Adipocyte (in vitro differentiated cells): Measurements from ENCODE around the gene CYP4F8.

Experiments
- DNase-seq: peaks from one replicate; pipeline ENCODE4 v3.0.0-alpha.2; 2015; ENCODE audit warnings: low read depth
- H3K27me3 ChIP-seq: replicated peaks from 2 replicates; pipeline ENCODE4 v1.7.0; 2013; ENCODE audit warnings: mild to moderate bottlenecking, low read length, moderate library complexity; ENCODE audit not compliant: control insufficient read depth, insufficient read depth
- H3K36me3 ChIP-seq: 2 replicates; pipeline ENCODE4 v1.7.0; 2013; ENCODE audit warnings: low read length, mild to moderate bottlenecking, moderate library complexity; ENCODE audit not compliant: control insufficient read depth, insufficient read depth, severe bottlenecking
- H3K4me1 ChIP-seq: 2 replicates; pipeline ENCODE4 v1.7.0; 2013; ENCODE audit warnings: mild to moderate bottlenecking, low read length, moderate library complexity; ENCODE audit not compliant: control insufficient read depth, insufficient read depth
- H3K4me3 ChIP-seq: 2 replicates; pipeline ENCODE4 v1.7.0; 2013; ENCODE audit warnings: mild to moderate bottlenecking, low read length, moderate library complexity
- H3K9ac ChIP-seq: 2 replicates; pipeline ENCODE4 v1.7.0; 2013; ENCODE audit warnings: mild to moderate bottlenecking, low read length, moderate library complexity
- H3K9me3 ChIP-seq: 2 replicates; pipeline ENCODE4 v1.7.0; 2013; ENCODE audit warnings: mild to moderate bottlenecking, low read length, moderate library complexity; ENCODE audit not compliant: control insufficient read depth

The CYP4F8 gene

GRCh38 chr19:15616627-15617270, 1.7 kb downstream of the CYP4F8 start:
- no peak for DNase-seq
- no peak overlapping the region for H3K4me3 ChIP-seq
- H3K9me3 ChIP-seq = no peaks in the 10 kb centered on the region
- peaks cover 5% of the 10 kb centered on the region for H3K4me1 ChIP-seq
- no peaks in the 10 kb centered on the region for H3K36me3 ChIP-seq
- peaks cover 23% of the 10 kb centered on the region for H3K27me3 ChIP-seq
- no peak overlapping the region for H3K9ac ChIP-seq

DNA sequence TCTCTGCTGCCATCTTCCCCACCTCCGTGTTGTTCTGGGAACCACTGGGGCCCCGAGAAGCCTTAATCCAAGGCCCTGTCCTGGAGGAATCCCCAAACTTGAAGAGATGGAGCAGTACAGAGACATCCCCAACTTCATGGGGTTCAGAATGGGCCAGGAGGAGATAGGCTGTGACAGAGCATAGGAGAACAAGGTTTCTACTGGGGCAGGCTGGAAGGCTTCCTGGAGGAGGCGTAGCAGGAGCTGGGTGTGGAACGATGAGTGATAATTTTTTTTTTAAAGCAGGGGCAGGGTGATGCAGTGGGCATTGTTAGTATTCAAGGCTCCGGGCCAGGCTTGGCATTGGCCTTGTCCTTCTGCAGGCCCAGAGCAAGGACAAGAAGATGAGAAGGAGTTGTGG, 3.3 kb downstream of the CYP4F8 start:
- no peak overlapping the region for H3K4me3 ChIP-seq
- H3K9me3 ChIP-seq = no peaks in the 10 kb centered on the region
- peaks cover 5% of the 10 kb centered on the region for H3K4me1 ChIP-seq
- no peak overlapping the region for H3K9ac ChIP-seq
- no peak for DNase-seq
- peaks cover 28% of the 10 kb centered on the region for H3K27me3 ChIP-seq
- no peaks in the 10 kb centered on the region for H3K36me3 ChIP-seq

DNA sequence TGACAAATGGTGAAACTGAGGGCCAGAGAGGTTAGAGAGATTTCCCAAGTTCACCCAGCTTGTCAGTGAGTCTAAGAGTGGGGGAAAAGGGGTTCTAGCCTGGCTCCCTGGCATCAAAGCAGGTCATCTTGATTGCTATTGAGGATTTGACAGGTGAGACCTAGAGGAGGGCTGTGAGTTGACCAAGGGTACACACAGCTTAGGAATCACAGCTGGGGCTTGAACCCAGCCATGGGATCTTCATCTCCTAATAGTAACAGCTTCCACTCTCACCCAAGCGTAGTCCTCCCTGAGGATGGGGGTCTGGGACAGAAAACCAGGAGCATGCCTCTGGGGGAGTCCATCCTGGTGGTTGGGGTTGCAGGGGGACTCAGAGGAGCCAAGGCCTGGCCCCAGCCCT, 6.8 kb downstream of the CYP4F8 start:
- DNase-seq = no peak
- H3K4me3 ChIP-seq = no peak overlapping the region
- H3K9me3 ChIP-seq = no peaks in the 10 kb centered on the region
- H3K27me3 ChIP-seq = peaks cover 28% of the 10 kb centered on the region
- peaks cover 5% of the 10 kb centered on the region for H3K4me1 ChIP-seq
- H3K36me3 ChIP-seq = no peaks in the 10 kb centered on the region
- no peak overlapping the region for H3K9ac ChIP-seq

DNA sequence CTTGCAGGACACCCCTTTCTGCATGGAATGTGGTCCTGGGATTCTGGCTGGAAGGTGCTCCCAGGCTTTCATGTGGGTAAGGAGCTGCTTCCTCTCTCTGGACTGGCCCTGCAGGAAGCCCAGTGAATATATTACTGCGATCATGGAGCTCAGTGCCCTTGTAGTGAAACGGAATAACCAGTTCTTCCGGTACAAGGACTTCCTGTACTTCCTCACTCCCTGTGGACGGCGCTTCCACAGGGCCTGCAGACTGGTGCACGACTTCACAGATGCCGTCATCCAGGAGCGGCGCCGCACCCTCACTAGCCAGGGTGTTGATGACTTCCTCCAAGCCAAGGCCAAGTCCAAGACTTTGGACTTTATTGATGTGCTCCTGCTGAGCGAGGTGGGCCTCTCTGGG, 8.0 kb downstream of the CYP4F8 start:
- Histone ChIP-seq H3K9me3 (peaks cover 4% of the 10 kb centered on the region), H3K27me3 (peaks cover 23% of the 10 kb centered on the region), H3K4me3 (no peak overlapping the region), H3K4me1 (peaks cover 5% of the 10 kb centered on the region), H3K36me3 (no peaks in the 10 kb centered on the region), H3K9ac (no peak overlapping the region)
- DNase-seq = no peak

DNA sequence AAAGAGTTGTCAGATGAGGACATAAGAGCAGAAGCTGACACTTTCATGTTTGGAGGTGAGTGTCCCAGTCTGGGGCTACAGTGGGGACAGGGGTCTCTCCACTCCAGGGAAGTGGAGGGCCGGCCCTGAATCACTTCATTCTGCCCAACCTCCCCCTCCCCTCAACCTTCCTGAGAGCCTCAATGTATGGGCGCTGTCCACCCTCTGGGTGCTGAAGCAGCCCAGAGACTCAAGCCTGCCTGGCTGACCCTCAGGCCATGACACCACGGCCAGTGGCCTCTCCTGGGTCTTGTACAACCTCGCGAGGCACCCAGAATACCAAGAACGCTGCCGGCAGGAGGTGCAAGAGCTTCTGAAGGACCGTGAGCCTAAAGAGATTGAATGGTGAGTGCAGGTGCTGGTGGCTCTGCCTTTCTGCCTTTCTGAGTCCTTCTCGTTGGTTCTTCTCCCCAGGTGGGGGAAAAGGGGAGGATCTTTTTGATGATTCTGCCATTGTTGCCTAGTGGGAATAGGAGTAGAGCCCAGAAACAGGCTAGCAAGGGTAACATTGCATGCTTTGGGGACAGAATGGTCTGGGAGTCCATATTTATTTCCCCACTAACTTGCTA, 8.8 kb downstream of the CYP4F8 start:
- H3K27me3 ChIP-seq = peaks cover 27% of the 10 kb centered on the region
- H3K36me3 ChIP-seq = no peaks in the 10 kb centered on the region
- no peak for DNase-seq
- H3K9ac ChIP-seq = no peak overlapping the region
- peaks cover 5% of the 10 kb centered on the region for H3K4me1 ChIP-seq
- peaks cover 6% of the 10 kb centered on the region for H3K9me3 ChIP-seq
- H3K4me3 ChIP-seq = no peak overlapping the region

DNA sequence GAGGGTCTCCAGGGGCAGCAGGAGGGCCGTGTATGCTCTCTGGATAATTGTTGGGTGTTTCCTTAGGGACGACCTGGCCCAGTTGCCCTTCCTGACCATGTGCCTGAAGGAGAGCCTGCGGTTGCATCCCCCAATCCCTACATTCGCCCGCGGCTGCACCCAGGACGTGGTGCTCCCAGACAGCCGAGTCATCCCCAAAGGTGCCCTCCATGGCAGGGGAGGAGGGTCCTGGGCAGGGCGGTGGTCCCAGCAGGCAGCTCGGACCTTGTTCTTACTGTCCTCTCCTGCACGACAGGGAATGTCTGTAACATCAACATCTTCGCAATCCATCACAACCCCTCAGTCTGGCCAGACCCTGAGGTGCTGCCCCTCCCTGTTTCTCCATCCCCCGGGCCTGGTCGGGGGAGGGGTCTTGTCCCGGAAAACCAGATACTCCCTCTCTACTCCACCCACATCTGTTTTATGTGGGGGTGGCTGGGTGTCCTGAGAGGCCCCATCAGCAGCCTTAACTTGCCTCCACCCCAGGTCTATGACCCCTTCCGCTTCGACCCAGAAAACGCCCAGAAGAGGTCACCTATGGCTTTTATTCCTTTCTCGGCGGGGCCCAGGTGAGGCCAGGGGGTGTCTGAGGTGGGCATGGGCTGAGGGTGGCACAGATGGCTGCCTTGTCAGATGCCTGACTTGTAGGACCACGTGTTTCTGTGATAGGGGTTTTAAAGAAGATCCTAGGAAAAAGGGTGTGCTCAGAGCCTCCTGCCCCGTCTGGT, 13.4 kb downstream of the CYP4F8 start:
- H3K27me3 ChIP-seq = peaks cover 13% of the 10 kb centered on the region
- no peak overlapping the region for H3K9ac ChIP-seq
- H3K4me1 ChIP-seq = no peaks in the 10 kb centered on the region
- peaks cover 6% of the 10 kb centered on the region for H3K9me3 ChIP-seq
- H3K4me3 ChIP-seq = no peak overlapping the region
- no peaks in the 10 kb centered on the region for H3K36me3 ChIP-seq
- no peak for DNase-seq

GRCh38 chr19:15629003-15629880, 14.2 kb downstream of the CYP4F8 start:
- Histone ChIP-seq H3K9me3 (peaks cover 6% of the 10 kb centered on the region), H3K4me3 (no peak overlapping the region), H3K27me3 (peaks cover 12% of the 10 kb centered on the region), H3K36me3 (no peaks in the 10 kb centered on the region), H3K9ac (no peak overlapping the region), H3K4me1 (no peaks in the 10 kb centered on the region)
- peak; percentile 74 for DNase-seq

DNA sequence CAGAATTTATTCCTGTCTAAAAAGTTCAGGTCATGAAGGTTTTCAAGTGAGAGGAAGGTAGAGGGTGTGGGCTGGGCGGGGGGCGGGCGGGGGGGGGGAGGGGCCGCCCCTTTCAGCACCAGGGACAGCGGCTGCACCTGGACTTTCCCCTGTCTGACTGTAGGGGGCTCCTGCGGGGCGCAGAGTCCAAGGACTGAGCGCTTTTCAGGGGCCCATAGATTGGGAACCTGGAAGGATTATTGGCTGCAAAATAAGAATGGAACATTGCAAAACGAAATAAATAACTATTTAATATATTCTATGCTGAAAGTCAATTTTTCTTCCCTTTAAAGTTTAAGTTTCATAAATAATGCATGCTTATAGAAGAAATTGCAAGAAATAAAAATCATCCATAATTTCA, 16.8 kb downstream of the CYP4F8 start:
- peak; percentile 17 for DNase-seq
- Histone ChIP-seq H3K36me3 (no peaks in the 10 kb centered on the region), H3K9ac (no peak overlapping the region), H3K9me3 (peaks cover 6% of the 10 kb centered on the region), H3K4me1 (no peaks in the 10 kb centered on the region), H3K27me3 (peaks cover 12% of the 10 kb centered on the region), H3K4me3 (no peak overlapping the region)

DNA sequence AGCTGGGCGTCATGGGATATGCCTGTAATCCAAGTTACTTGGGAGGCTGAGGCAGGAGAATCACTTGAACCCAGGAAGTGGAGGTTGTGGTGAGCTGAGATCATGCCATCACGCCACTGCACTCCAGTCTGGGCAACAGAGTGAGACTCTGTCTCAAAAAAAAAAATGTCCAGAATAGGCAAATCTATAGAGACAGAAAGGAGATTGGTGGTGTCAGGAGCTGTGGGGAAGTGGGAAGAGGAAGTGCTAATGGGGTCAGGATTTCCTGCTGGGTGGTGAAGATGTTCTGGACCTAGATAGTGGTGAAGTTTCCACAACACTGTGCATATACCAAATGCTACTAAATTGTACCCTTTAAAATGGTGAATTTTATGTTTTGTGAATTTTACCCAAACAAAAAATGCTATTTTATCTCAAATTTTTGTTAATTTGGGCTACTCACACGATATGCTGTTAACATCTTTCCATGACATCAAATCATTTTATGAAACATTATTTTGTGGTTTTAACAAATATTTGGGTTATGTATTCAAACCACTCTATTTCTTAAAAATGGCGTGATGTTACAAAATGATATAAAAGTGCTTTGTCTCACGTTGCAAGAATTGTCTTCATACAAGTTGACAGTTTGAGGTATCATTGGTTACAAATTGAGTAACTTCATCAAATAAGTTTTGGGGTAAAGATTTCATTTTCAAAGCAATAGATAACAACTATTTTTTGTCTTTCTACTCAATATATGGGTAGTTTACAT, 18.2 kb downstream of the CYP4F8 start:
- H3K9ac ChIP-seq = no peak overlapping the region
- DNase-seq = no peak
- H3K27me3 ChIP-seq = peaks cover 10% of the 10 kb centered on the region
- no peaks in the 10 kb centered on the region for H3K4me1 ChIP-seq
- H3K36me3 ChIP-seq = no peaks in the 10 kb centered on the region
- no peak overlapping the region for H3K4me3 ChIP-seq
- peaks cover under 1% of the 10 kb centered on the region for H3K9me3 ChIP-seq

DNA sequence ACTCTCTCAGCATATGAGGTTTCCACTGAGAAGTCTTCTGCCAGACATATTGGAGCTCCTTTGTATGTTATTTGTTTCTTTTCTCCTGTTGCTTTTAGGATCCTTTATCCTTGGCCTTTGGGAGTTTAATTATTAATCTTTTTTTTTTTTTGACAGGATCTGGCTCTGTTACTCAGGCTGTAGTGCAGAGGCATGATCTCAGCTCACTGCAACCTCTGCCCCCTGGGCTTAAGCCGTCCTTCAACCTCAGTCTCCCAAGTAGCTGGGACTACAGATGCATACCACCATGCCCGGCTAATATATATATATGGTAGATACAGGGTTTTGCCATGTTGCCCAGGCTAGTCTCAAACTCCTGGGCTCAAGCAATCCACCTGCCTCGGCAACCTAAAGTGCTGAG, 19.1 kb downstream of the CYP4F8 start:
- Histone ChIP-seq H3K9me3 (no peaks in the 10 kb centered on the region), H3K4me3 (no peak overlapping the region), H3K27me3 (peaks cover 9% of the 10 kb centered on the region), H3K36me3 (no peaks in the 10 kb centered on the region), H3K4me1 (no peaks in the 10 kb centered on the region), H3K9ac (no peak overlapping the region)
- no peak for DNase-seq
